ENCODE data around the gene PAPOLB. TPM values are rescaled to one million over a fixed set of nuclear protein-coding genes. Genes with fewer than 3 reads are reported as not detected.

Gene PAPOLB
- total and polyA plus RNA-seq, 7 donors = 0.01 to 0.11 TPM; not detected in 5

DNA sequence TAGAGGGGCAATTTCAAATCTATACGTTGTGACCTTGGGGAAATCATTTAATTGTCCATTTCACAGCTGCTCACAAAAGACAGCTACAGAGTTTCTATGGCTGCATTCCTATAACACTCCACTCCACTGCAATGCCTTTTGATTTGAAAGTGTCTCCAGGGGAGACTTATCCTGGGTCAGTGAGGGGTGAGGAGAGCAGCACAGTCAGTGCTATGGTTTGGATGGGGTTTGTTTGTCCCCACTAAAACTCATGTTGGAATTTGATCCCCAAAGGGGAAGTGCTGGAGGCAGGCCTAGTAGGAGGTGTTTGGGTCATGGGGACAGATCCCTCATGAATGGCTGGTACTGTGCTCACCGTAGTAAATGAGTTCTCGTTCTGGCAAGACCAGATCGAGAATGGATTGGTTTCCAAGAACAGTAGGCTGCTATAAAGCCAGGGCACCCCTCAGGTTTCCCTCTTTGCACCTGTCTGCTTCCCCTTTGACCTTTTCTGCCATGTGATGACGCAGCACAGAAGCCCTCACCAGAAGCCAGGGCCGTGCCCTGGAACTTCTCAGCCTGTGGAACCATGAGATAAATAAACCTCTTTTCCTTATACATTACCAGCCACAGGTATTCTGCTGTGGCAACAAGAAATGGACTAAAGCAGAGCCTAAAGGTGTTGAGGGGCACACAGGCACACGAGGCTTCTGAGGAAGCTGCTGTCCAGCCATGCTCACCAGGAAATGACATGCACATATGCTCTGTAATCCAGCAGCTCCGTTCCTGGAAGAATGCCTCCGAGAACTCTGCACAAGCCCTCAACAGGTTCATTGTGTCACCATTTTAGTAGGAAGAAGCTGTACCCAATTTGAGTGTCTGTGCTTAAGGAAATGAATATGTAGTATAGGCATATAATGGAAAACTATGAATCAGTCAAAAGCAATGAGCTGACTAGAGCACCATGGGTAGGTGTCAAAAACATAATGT, 5.0 kb upstream of the PAPOLB start:
- DNase-seq (no peak), ATAC-seq (no peak)
- WGBS, 3 donors = 39 to 66% (median 52%) methylated on average over 9 of the region's 9 CpGs
- peaks cover 4% of the 10 kb centered on the region for H3K9me3 ChIP-seq
- H3K27me3 ChIP-seq (ENCODE audit: insufficient read depth in 3 of 3, low read length in 2 of 3) = peaks cover 0 to 38% (median 9%) of the 10 kb centered on the region in 3 donors
- intact Hi-C loops (cut with DNase I) = no loop called here
- no peak overlapping the region for H3K4me3 ChIP-seq
- no peak overlapping the region for H3K27ac ChIP-seq
- H3K36me3 ChIP-seq (ENCODE audit: insufficient read depth in 1 of 2, low read depth in 1 of 2) = no peaks in the 10 kb centered on the region
- TF ChIP-seq, protein P1, sequence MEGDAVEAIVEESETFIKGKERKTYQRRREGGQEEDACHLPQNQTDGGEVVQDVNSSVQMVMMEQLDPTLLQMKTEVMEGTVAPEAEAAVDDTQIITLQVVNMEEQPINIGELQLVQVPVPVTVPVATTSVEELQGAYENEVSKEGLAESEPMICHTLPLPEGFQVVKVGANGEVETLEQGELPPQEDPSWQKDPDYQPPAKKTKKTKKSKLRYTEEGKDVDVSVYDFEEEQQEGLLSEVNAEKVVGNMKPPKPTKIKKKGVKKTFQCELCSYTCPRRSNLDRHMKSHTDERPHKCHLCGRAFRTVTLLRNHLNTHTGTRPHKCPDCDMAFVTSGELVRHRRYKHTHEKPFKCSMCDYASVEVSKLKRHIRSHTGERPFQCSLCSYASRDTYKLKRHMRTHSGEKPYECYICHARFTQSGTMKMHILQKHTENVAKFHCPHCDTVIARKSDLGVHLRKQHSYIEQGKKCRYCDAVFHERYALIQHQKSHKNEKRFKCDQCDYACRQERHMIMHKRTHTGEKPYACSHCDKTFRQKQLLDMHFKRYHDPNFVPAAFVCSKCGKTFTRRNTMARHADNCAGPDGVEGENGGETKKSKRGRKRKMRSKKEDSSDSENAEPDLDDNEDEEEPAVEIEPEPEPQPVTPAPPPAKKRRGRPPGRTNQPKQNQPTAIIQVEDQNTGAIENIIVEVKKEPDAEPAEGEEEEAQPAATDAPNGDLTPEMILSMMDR (IDR thresholded peaks at IDR 0.05) = no peak
- H3K4me1 ChIP-seq = no peaks in the 10 kb centered on the region

GRCh38 chr7:4862156-4862555, 326 bp upstream of the PAPOLB start:
- 86 to 87% (median 86%) methylated on average over 14 of the region's 14 CpGs for WGBS, 3 donors
- peaks cover 4% of the 10 kb centered on the region for H3K9me3 ChIP-seq
- H3K27me3 ChIP-seq (ENCODE audit: insufficient read depth in 3 of 3, low read length in 2 of 3) = peaks cover 0 to 43% (median 8%) of the 10 kb centered on the region in 3 donors
- TF ChIP-seq, protein P1 (IDR thresholded peaks at IDR 0.05) = no peak
- intact Hi-C loops (cut with DNase I) = no loop called here
- peak overlapping the region; percentile 39 for H3K4me3 ChIP-seq
- no peaks in the 10 kb centered on the region for H3K36me3 ChIP-seq (ENCODE audit: insufficient read depth in 1 of 2, low read depth in 1 of 2)
- ATAC-seq (no peak), DNase-seq (no peak)
- no peaks in the 10 kb centered on the region for H3K4me1 ChIP-seq
- no peak overlapping the region for H3K27ac ChIP-seq

GRCh38 chr7:4861227-4861626, 603 bp downstream of the PAPOLB start:
- Histone ChIP-seq H3K27ac (no peak overlapping the region), H3K4me1 (no peaks in the 10 kb centered on the region), H3K27me3 (ENCODE audit: insufficient read depth in 3 of 3, low read length in 2 of 3) (peaks cover 0 to 43% (median 8%) of the 10 kb centered on the region in 3 donors), H3K4me3 (peak overlapping the region; percentile 39), H3K9me3 (peaks cover 4% of the 10 kb centered on the region), H3K36me3 (ENCODE audit: insufficient read depth in 1 of 2, low read depth in 1 of 2) (no peaks in the 10 kb centered on the region)
- no peak for DNase-seq
- TF ChIP-seq, protein P1 (IDR thresholded peaks at IDR 0.05) = no peak
- intact Hi-C loops (cut with DNase I) = no loop called here
- no peak for ATAC-seq
- 86 to 91% (median 90%) methylated on average over 11 of the region's 11 CpGs for WGBS, 3 donors

DNA sequence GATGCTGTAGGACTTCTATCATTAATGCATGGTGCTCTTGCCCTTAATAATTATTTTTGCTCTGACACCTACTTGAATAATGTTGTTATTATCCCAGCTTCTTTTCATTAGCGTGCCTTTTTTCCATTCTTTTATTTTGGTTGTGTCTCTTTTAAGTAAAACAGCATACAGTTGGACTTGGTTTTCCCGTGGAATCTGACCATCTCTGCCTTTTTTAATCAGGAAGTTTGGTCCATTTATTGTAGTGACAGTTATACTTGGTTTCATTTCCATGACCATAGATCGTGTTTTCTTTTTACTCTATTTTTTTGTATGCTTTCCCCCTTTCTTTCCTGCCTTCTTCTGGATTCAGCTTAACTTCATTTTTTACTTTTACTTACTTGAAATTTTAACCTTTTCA, 4.6 kb downstream of the PAPOLB start:
- no peak overlapping the region for H3K27ac ChIP-seq
- DNase-seq = no peak
- H3K9me3 ChIP-seq = no peaks in the 10 kb centered on the region
- H3K36me3 ChIP-seq (ENCODE audit: insufficient read depth in 1 of 2, low read depth in 1 of 2) = no peaks in the 10 kb centered on the region
- no peaks in the 10 kb centered on the region for H3K4me1 ChIP-seq
- ATAC-seq = no peak
- no peak overlapping the region for H3K4me3 ChIP-seq
- intact Hi-C loops (cut with DNase I) = no loop called here
- TF ChIP-seq, protein P1 (IDR thresholded peaks at IDR 0.05) = no peak
- 63 to 80% (median 68%) methylated on average over 3 of the region's 3 CpGs for WGBS, 3 donors
- H3K27me3 ChIP-seq (ENCODE audit: insufficient read depth in 3 of 3, low read length in 2 of 3) = peaks cover 0 to 9% (median 6%) of the 10 kb centered on the region in 3 donors
